Tibial nerve (tissue), 3 donors: ENCODE measurements around the gene TTC33.

Source experiments
- POLR2A ChIP-seq, 2 donors: fragments of 450-650 bp; IDR thresholded peaks; one replicate each; pipeline ENCODE4 v1.6.1; 2017; ENCODE audit warnings: antibody characterized with exemption in 2 of 2, mild to moderate bottlenecking in 2 of 2, moderate library complexity in 2 of 2
- TF ChIP-seq, protein P1 (sequence below), 5 experiments: fragments of 200-600 bp in 3 of 5; fragments of 450-650 bp in 2 of 5; sonication (generic) in 3 of 5; IDR thresholded peaks; one replicate each; pipeline ENCODE4 v1.5.1; 2016 to 2019; ENCODE audit warnings: antibody characterized with exemption in 5 of 5, mild to moderate bottlenecking in 3 of 5, moderate library complexity in 2 of 5

DNA sequence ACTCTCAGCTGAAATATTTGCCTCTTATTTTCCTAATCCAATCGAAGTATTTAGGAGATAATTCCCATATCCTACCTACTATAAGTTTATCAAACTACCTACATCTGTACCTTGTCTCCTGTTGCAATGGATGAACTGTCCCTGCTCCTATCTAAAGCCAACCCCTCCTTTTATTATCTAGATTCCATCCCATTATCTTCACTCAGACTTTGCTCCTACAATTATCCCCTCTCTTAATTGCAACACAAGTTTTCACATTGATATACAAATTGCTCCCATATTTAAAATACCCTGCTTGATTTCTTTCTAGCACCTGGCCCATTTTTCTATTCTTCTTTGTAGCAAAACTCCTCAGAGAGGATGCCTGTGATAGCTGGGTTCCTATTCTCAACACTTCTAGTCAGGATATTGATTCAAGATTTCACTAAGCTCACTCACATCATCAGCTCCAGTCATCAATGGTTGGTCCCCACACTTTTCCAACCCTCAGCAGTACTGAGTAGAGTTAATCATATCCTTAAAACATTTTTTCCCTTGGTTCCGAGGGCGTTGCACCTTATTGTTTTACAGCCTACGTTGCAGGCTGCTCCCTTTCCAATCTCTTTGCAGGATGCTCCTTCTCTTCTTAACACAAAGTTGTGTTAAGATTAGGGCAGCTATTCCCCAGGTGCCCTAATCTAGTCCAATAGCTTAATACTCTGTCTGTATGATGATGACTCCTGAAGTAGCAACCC, 253.9 kb downstream of the TTC33 start:
- TF ChIP-seq, protein P1, sequence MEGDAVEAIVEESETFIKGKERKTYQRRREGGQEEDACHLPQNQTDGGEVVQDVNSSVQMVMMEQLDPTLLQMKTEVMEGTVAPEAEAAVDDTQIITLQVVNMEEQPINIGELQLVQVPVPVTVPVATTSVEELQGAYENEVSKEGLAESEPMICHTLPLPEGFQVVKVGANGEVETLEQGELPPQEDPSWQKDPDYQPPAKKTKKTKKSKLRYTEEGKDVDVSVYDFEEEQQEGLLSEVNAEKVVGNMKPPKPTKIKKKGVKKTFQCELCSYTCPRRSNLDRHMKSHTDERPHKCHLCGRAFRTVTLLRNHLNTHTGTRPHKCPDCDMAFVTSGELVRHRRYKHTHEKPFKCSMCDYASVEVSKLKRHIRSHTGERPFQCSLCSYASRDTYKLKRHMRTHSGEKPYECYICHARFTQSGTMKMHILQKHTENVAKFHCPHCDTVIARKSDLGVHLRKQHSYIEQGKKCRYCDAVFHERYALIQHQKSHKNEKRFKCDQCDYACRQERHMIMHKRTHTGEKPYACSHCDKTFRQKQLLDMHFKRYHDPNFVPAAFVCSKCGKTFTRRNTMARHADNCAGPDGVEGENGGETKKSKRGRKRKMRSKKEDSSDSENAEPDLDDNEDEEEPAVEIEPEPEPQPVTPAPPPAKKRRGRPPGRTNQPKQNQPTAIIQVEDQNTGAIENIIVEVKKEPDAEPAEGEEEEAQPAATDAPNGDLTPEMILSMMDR (IDR thresholded peaks at IDR 0.05) = no peak
- no peak for TF ChIP-seq POLR2A (IDR thresholded peaks at IDR 0.05)
